GM12874 (cell line): Measurements from ENCODE around the gene LGR4.

ENCODE experiments used
- TF ChIP-seq, protein P1 (sequence below): IDR thresholded peaks from 2 replicates; pipeline ENCODE4 v1.5.1; 2011; ENCODE audit warnings: low read depth, mild to moderate bottlenecking, control low read depth, low read length, moderate library complexity; ENCODE audit not compliant: insufficient read depth

LGR4 gene

GRCh38 chr11:27431808-27432207 lies 40.8 kb downstream of the LGR4 start:
- TF ChIP-seq, protein P1, sequence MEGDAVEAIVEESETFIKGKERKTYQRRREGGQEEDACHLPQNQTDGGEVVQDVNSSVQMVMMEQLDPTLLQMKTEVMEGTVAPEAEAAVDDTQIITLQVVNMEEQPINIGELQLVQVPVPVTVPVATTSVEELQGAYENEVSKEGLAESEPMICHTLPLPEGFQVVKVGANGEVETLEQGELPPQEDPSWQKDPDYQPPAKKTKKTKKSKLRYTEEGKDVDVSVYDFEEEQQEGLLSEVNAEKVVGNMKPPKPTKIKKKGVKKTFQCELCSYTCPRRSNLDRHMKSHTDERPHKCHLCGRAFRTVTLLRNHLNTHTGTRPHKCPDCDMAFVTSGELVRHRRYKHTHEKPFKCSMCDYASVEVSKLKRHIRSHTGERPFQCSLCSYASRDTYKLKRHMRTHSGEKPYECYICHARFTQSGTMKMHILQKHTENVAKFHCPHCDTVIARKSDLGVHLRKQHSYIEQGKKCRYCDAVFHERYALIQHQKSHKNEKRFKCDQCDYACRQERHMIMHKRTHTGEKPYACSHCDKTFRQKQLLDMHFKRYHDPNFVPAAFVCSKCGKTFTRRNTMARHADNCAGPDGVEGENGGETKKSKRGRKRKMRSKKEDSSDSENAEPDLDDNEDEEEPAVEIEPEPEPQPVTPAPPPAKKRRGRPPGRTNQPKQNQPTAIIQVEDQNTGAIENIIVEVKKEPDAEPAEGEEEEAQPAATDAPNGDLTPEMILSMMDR: no peak

DNA sequence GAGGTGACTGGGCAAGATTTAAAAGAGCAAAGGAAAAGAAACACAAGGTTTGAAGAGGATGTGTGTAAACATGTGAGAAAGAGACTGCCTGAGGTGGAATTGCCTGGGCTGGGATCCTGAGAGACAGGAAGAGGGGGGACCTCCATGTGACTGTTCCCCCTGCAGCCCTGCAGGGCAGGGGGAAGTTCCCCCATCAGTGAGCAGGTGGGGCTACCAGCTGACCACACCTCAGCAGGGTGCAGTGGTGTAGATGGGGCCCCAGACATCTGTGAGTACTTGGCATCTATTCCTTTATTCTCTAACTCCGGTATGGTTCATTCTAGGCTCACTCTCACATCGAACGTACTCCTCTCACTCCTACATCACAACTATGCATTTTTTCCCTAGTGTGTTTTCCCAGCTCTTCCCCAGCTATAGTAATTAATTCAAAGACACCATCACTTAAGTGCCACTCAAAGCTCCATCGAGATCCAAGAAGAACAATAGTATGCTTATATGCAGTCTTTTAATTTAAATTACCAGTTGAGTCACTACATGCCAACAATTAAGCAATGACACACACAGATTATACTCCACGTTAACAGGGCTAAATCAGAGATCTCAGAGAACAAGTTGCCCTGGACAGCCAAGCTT lies 42.7 kb downstream of the LGR4 start:
- TF ChIP-seq, protein P1: no peak

DNA sequence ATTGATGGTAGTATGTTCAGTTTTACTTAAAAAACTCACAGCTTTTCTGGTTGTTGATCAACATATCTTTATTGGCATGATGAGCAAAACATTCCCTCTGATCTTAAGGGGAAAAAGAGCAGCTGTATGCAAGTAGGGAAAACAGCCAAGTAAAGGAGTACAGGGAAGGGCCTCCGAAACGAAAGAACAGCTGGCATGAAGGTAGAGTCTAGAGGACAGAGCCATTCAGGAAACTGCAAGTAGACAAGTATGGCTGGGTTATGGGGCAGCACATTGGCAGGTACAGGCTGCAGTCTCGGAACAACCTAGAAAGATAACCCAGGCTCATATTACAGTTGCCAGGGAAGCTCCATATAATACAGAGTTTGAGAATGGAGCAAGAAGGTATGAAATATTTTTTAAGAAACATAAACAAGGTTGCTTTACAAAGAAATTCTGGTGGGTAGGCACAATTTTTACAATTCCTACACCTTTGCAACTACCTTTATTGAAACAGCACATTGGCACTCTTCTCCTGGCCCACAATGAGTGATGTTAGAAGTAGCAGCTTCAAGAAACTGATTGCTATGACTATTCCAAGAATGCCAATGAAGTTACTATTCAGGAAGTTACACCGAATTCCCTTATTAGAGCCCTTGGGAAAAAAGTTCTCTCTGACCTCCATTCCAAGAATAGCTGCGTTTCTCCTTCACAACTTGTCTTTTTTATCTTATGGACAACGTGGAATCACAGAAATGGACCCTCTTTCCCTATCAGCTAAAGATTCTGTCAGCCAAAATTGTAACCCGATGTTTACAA lies 45.2 kb downstream of the LGR4 start:
- TF ChIP-seq, protein P1: no peak

- TF ChIP-seq, protein P1: no peak
These were observed 46.8 kb downstream of the LGR4 start for GRCh38 chr11:27425814-27426213.

DNA sequence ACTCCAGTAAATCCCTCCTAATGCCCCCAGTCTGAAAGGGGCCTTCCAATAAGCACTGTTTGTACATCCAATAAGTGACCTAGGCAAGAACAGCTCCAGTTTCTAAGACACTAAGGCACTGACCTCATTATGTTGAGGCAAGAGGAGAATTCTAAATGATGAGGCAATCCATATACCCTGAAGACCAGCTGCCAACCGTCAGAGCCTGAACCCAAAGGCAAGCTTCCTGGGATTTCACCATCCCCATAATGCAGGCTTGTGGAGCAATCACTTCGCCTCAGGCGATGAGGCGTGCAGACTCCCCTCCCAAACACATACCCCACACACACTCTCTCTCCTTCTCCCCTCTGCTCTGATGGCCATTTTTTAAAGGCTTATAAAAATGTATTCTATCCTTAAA lies 49.5 kb downstream of the LGR4 start:
- TF ChIP-seq, protein P1: no peak

- TF ChIP-seq, protein P1: no peak
These were observed 50.6 kb downstream of the LGR4 start for GRCh38 chr11:27421819-27422494.
